ENCODE results near the gene PPY. TPM values are rescaled to one million over a fixed set of nuclear protein-coding genes. Genes with fewer than 3 reads are reported as not detected.
A peak's percentile ranks its signal among the peaks of the same experiment; 100 is the strongest.

Gene PPY
- polyA plus RNA-seq, 4 donors, result 5.5 TPM; not detected in 3

DNA sequence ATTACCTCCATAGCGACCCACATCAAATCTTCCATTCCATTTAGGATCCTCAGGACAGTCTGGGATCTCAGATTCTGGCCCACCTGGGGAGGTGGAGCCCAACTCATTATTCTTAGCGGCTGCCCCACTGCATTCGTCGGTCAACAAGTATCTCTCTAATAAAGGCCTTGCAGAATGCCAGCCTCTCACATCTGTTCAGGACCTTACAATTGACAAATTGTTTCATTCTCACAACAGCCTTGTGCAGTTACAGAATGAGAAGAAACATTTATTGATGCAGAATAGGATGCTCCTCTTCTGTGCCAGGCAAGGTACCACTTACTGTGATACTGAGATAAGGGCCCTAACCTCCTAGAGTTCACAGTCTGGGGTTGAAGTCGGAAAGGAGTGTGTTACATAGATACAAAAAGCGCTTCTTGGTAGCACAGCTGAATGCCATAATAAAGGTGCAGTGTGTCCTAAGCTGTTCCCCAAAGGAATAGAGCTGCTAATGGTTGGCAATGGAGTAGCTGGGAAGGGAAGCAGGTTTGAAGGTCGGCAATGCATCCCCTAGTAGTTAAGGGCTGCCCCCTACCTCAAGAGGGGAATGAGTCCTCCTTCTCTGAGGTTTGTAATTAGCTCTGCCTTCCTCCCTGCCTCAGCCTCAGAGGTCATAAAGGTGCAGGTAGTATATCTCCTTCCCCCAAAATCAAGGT lies 32.6 kb downstream of the PPY start:
- WGBS, 3 donors, result 43 to 64% (median 51%) methylated on average over 7 of the region's 7 CpGs
- Histone ChIP-seq H3K4me3 (ENCODE audit: low read depth in 1 of 3, low read length in 3 of 3) (no peak overlapping the region), H3K4me1 (ENCODE audit: control insufficient read depth in 3 of 3, insufficient read depth in 2 of 3, low read depth in 1 of 3, low read length in 2 of 3) (peaks cover 0 to 30% (median 0%) of the 10 kb centered on the region in 3 donors), H3K27ac (ENCODE audit: low read depth in 1 of 3, low read length in 2 of 3) (no peak overlapping the region), H3K9me3 (ENCODE audit: control insufficient read depth in 2 of 2, insufficient read depth in 1 of 2, low read depth in 1 of 2, low read length in 1 of 2) (no peaks in the 10 kb centered on the region), H3K36me3 (ENCODE audit: control insufficient read depth in 3 of 3, insufficient read depth in 2 of 3, low read depth in 1 of 3, low read length in 3 of 3) (no peaks in the 10 kb centered on the region), H3K27me3 (ENCODE audit: control insufficient read depth in 3 of 3, insufficient read depth in 3 of 3, low read length in 3 of 3) (peaks cover 9 to 59% (median 11%) of the 10 kb centered on the region in 3 donors)
- DNase-seq (no peak), FAIRE-seq (no peak)

- H3K4me1 ChIP-seq (ENCODE audit: control insufficient read depth in 3 of 3, insufficient read depth in 2 of 3, low read depth in 1 of 3, low read length in 2 of 3), result peaks cover 0 to 30% (median 0%) of the 10 kb centered on the region in 3 donors
- peak overlapping the region in 1 of 3 donors; percentile 65 for H3K4me3 ChIP-seq (ENCODE audit: low read depth in 1 of 3, low read length in 3 of 3)
- H3K36me3 ChIP-seq (ENCODE audit: control insufficient read depth in 3 of 3, insufficient read depth in 2 of 3, low read depth in 1 of 3, low read length in 3 of 3), result no peaks in the 10 kb centered on the region
- no peaks in the 10 kb centered on the region for H3K9me3 ChIP-seq (ENCODE audit: control insufficient read depth in 2 of 2, insufficient read depth in 1 of 2, low read depth in 1 of 2, low read length in 1 of 2)
- DNase-seq (peak in 1 of 2 donors; percentile 60), FAIRE-seq (no peak)
- peaks cover 9 to 57% (median 14%) of the 10 kb centered on the region in 3 donors for H3K27me3 ChIP-seq (ENCODE audit: control insufficient read depth in 3 of 3, insufficient read depth in 3 of 3, low read length in 3 of 3)
- 10 to 19% (median 14%) methylated on average over 26 of the region's 26 CpGs for whole genome bisulfite sequencing, 3 donors
- peak overlapping the region in 2 of 3 donors; percentile 52 to 79 for H3K27ac ChIP-seq (ENCODE audit: low read depth in 1 of 3, low read length in 2 of 3)
These were observed 34.1 kb downstream of the PPY start for GRCh38 chr17:43907998-43908721.

DNA sequence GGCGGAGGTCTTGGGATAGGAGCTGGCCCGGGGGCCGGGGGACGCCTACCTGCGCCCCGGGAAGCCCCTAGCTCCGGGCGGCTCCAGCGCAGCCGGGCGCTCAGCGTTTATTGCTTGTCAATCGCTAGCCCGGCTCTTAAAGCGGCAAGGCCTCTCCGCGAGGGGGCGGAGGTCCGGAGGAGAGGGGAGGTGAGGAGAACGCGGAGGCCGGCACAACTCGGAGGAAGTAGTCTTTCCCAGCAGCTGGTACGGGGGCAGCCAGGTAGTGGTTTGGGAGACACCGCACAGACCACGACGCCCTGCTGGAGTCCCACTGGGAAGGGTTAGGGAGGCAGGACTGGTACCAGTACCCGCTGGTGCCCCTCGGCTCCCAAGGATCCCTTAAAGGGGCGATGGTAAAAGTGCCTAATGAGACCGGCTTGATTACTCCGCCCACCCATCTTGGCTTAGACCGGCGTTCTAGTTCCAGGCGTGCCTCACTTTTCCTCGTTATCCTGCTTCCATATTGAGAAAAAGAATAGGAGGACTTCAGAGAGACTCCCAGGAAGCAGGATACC lies 34.8 kb downstream of the PPY start, which contains the start of gene MPP2:
MPP2 (minus strand) TSS at position 112 of the 557 bp plus-strand sequence. CDS start 3,076 bp downstream, outside the sequence.
- 1 to 2% (median 1%) methylated on average over 36 of the region's 36 CpGs for WGBS, 3 donors
- no peak for FAIRE-seq
- DNase-seq, result peak in 1 of 2 donors; percentile 84
- Histone ChIP-seq H3K4me3 (ENCODE audit: low read depth in 1 of 3, low read length in 3 of 3) (peak within 1 kb of the TSS; percentile 19 to 65 (median 26)), H3K27me3 (ENCODE audit: control insufficient read depth in 3 of 3, insufficient read depth in 3 of 3, low read length in 3 of 3) (peaks cover 9 to 60% (median 14%) of the 10 kb centered on the region in 3 donors), H3K4me1 (ENCODE audit: control insufficient read depth in 3 of 3, insufficient read depth in 2 of 3, low read depth in 1 of 3, low read length in 2 of 3) (peaks cover 0 to 30% (median 0%) of the 10 kb centered on the region in 3 donors), H3K36me3 (ENCODE audit: control insufficient read depth in 3 of 3, insufficient read depth in 2 of 3, low read depth in 1 of 3, low read length in 3 of 3) (no peaks in the 10 kb centered on the region), H3K27ac (ENCODE audit: low read depth in 1 of 3, low read length in 2 of 3) (peak within 1 kb of the TSS in 2 of 3 donors; percentile 52 to 79), H3K9me3 (ENCODE audit: control insufficient read depth in 2 of 2, insufficient read depth in 1 of 2, low read depth in 1 of 2, low read length in 1 of 2) (no peaks in the 10 kb centered on the region)

GRCh38 chr17:43906951-43907424 lies 35.3 kb downstream of the PPY start:
- FAIRE-seq (no peak), DNase-seq (peak in 1 of 2 donors; percentile 39)
- Histone ChIP-seq H3K36me3 (ENCODE audit: control insufficient read depth in 3 of 3, insufficient read depth in 2 of 3, low read depth in 1 of 3, low read length in 3 of 3) (no peaks in the 10 kb centered on the region), H3K27ac (ENCODE audit: low read depth in 1 of 3, low read length in 2 of 3) (peak overlapping the region in 2 of 3 donors; percentile 52 to 79), H3K9me3 (ENCODE audit: control insufficient read depth in 2 of 2, insufficient read depth in 1 of 2, low read depth in 1 of 2, low read length in 1 of 2) (no peaks in the 10 kb centered on the region), H3K27me3 (ENCODE audit: control insufficient read depth in 3 of 3, insufficient read depth in 3 of 3, low read length in 3 of 3) (peaks cover 9 to 61% (median 14%) of the 10 kb centered on the region in 3 donors), H3K4me1 (ENCODE audit: control insufficient read depth in 3 of 3, insufficient read depth in 2 of 3, low read depth in 1 of 3, low read length in 2 of 3) (peaks cover 0 to 30% (median 0%) of the 10 kb centered on the region in 3 donors), H3K4me3 (ENCODE audit: low read depth in 1 of 3, low read length in 3 of 3) (peak overlapping the region; percentile 19 to 65 (median 26))
- WGBS, 3 donors, result 1 to 3% (median 1%) methylated on average over 28 to 29 of the region's 29 CpGs

DNA sequence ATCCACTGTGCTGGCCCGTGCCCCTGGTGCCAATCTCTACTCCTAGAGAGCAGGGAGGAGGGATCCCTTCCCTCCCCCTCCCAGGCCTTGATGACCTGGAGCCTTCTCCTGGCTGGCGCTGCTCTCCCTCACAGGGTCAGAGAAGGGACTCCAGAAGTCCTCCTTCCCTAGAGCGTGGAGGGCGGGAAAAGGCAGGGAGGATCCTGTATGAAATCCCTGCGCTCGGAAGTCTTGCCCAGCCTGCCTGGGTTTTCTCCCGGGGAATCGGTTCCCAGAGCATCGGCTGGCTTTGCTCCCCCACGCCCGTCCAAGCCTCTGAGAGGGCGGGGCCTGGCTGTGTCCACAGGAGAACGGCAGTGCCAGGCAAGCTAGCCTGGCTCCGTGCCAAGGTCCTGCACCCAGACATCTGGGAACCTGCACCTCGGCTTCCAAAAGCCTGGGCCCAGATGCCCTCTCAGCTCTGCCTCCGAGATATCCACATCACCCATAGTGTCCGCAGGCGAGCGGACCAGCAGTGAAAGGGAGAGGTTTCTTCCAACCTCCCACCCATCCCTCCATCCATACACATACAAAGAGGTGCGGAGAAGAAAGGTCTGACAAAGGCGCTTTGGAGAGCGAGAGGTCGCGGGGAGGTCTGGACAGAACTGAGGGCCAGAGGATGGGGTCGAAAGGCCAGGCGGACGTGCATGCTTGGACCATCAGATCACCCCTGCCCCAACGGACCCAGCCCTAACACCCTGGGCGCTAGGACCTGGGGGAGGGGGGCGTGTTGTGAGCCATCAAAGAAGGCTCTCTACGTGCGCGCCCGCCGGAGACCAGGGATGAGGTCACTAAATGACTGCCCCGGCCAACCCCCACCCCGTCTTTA lies 36.1 kb downstream of the PPY start:
- 4 to 9% (median 6%) methylated on average over 32 to 37 of the region's 37 CpGs for WGBS, 3 donors
- Histone ChIP-seq H3K4me1 (ENCODE audit: control insufficient read depth in 3 of 3, insufficient read depth in 2 of 3, low read depth in 1 of 3, low read length in 2 of 3) (peaks cover 0 to 32% (median 0%) of the 10 kb centered on the region in 3 donors), H3K36me3 (ENCODE audit: control insufficient read depth in 3 of 3, insufficient read depth in 2 of 3, low read depth in 1 of 3, low read length in 3 of 3) (no peaks in the 10 kb centered on the region), H3K27me3 (ENCODE audit: control insufficient read depth in 3 of 3, insufficient read depth in 3 of 3, low read length in 3 of 3) (peaks cover 9 to 64% (median 14%) of the 10 kb centered on the region in 3 donors), H3K9me3 (ENCODE audit: control insufficient read depth in 2 of 2, insufficient read depth in 1 of 2, low read depth in 1 of 2, low read length in 1 of 2) (no peaks in the 10 kb centered on the region), H3K4me3 (ENCODE audit: low read depth in 1 of 3, low read length in 3 of 3) (peak overlapping the region in 2 of 3 donors; percentile 19 to 65), H3K27ac (ENCODE audit: low read depth in 1 of 3, low read length in 2 of 3) (peak overlapping the region in 1 of 3 donors; percentile 52)
- FAIRE-seq, result no peak
- peak in 1 of 2 donors; percentile 64 for DNase-seq

GRCh38 chr17:43905400-43905984 lies 36.8 kb downstream of the PPY start:
- DNase-seq (no peak), FAIRE-seq (no peak)
- Histone ChIP-seq H3K9me3 (ENCODE audit: control insufficient read depth in 2 of 2, insufficient read depth in 1 of 2, low read depth in 1 of 2, low read length in 1 of 2) (no peaks in the 10 kb centered on the region), H3K27me3 (ENCODE audit: control insufficient read depth in 3 of 3, insufficient read depth in 3 of 3, low read length in 3 of 3) (peaks cover 9 to 68% (median 14%) of the 10 kb centered on the region in 3 donors), H3K36me3 (ENCODE audit: control insufficient read depth in 3 of 3, insufficient read depth in 2 of 3, low read depth in 1 of 3, low read length in 3 of 3) (no peaks in the 10 kb centered on the region), H3K4me1 (ENCODE audit: control insufficient read depth in 3 of 3, insufficient read depth in 2 of 3, low read depth in 1 of 3, low read length in 2 of 3) (peaks cover 2 to 39% (median 4%) of the 10 kb centered on the region in 3 donors), H3K27ac (ENCODE audit: low read depth in 1 of 3, low read length in 2 of 3) (no peak overlapping the region), H3K4me3 (ENCODE audit: low read depth in 1 of 3, low read length in 3 of 3) (peak overlapping the region in 1 of 3 donors; percentile 65)
- 11 to 32% (median 19%) methylated on average over 3 of the region's 3 CpGs for WGBS, 3 donors

GRCh38 chr17:43901861-43902589 lies 40.3 kb downstream of the PPY start:
- FAIRE-seq, result no peak
- 52 to 65% (median 63%) methylated on average over 7 of the region's 7 CpGs for WGBS, 3 donors

More at GRCh38 chr17:43901861-43902589, 40.3 kb downstream of the PPY start:
- H3K9me3 ChIP-seq (ENCODE audit: control insufficient read depth in 2 of 2, insufficient read depth in 1 of 2, low read depth in 1 of 2, low read length in 1 of 2), result no peaks in the 10 kb centered on the region
- H3K4me1 ChIP-seq (ENCODE audit: control insufficient read depth in 3 of 3, insufficient read depth in 2 of 3, low read depth in 1 of 3, low read length in 2 of 3), result peaks cover 2 to 30% (median 4%) of the 10 kb centered on the region in 3 donors
- H3K36me3 ChIP-seq (ENCODE audit: control insufficient read depth in 3 of 3, insufficient read depth in 2 of 3, low read depth in 1 of 3, low read length in 3 of 3), result no peaks in the 10 kb centered on the region
- peaks cover 5 to 41% (median 17%) of the 10 kb centered on the region in 3 donors for H3K27me3 ChIP-seq (ENCODE audit: control insufficient read depth in 3 of 3, insufficient read depth in 3 of 3, low read length in 3 of 3)
- DNase-seq, result no peak
- no peak overlapping the region for H3K4me3 ChIP-seq (ENCODE audit: low read depth in 1 of 3, low read length in 3 of 3)
- no peak overlapping the region for H3K27ac ChIP-seq (ENCODE audit: low read depth in 1 of 3, low read length in 2 of 3)
